K562 (cell line): Measurements from ENCODE around the gene HCN1. TPM values are rescaled to one million over a fixed set of nuclear protein-coding genes. Genes with fewer than 3 reads are reported as not detected.
A peak's percentile ranks its signal among the peaks of the same experiment; 100 is the strongest.

ENCODE experiments used
- ATAC-seq: fragments of 200-7000 bp; cut with Tn5 transposase; 3 replicates; pipeline ENCODE4 v1.9.1; 2020; ENCODE audit warnings: moderate library complexity
- BruUV-seq: library from RNA; stranded (reverse); fragments of 400-500 nt; replicated peaks from 2 replicates; lab custom pipeline; 2021; lab: Mats Ljungman, UMichigan
- CTCF ChIA-PET: fragments of 300-600 bp; formaldehyde crosslinking; extraction: SDS; loops from one replicate; lab custom pipeline; 2021; ENCODE audit warnings: low intra/inter-chr PET ratio; lab: Yijun Ruan, JAX
- POLR2A ChIA-PET: fragments of 300-600, 350-650 bp; sonication (Branson Sonifier 250); formaldehyde crosslinking; extraction: SDS; loops from one replicate; lab custom pipeline; 2021; ENCODE audit warnings: antibody characterized with exemption, inconsistent platforms; lab: Yijun Ruan, JAX
- DNase-seq, 4 experiments: peaks; one replicate each; pipeline versions ENCODE4 v3.0.0 to v3.0.0-alpha.2; 2011 to 2018; ENCODE audit warnings: low spot score in 3 of 4, mixed read lengths in 3 of 4; ENCODE audit errors: extremely low read depth in 1 of 4
- FAIRE-seq: peaks from 2 replicates; lab custom pipeline; 2011; peaks lifted over from hg19 to GRCh38; lab: Jason Lieb, UNC
- H2AFZ ChIP-seq: 2 replicates; pipeline ENCODE4 v1.6.0; 2011; ENCODE audit warnings: low read depth, low read length, control low read depth, inconsistent platforms
- H3K27ac ChIP-seq: fragments of 200-600 bp; 3 replicates; pipeline ENCODE4 v1.8.0; 2011; ENCODE audit warnings: low read depth, mild to moderate bottlenecking, control low read depth, inconsistent platforms, low read length, moderate library complexity, mixed read lengths; ENCODE audit errors: extremely low read depth
- H3K27me3 ChIP-seq, 2 experiments: fragments of 300-600 bp in 1 of 2; 2 replicates in 1 of 2; 3 replicates in 1 of 2; pipeline versions ENCODE4 v1.6.0 to v1.8.0; 2011; ENCODE audit warnings: inconsistent platforms in 2 of 2, low read length in 2 of 2, mild to moderate bottlenecking in 1 of 2, mixed read lengths in 1 of 2, moderate library complexity in 1 of 2; ENCODE audit not compliant: control insufficient read depth in 2 of 2, insufficient read depth in 2 of 2
- H3K36me3 ChIP-seq: fragments of 300-600 bp; 3 replicates; pipeline ENCODE4 v1.8.0; 2011; ENCODE audit warnings: mild to moderate bottlenecking, low read length, inconsistent platforms; ENCODE audit not compliant: control insufficient read depth, insufficient read depth
- H3K4me1 ChIP-seq, 2 experiments: fragments of 200-600 bp in 1 of 2; replicated peaks in 1 of 2; 2 replicates in 1 of 2; 3 replicates in 1 of 2; pipeline versions ENCODE4 v1.5.1 to v1.8.0; 2011; ENCODE audit warnings: inconsistent platforms in 2 of 2, low read length in 2 of 2, mild to moderate bottlenecking in 1 of 2, mixed read lengths in 1 of 2, moderate library complexity in 1 of 2; ENCODE audit not compliant: control insufficient read depth in 2 of 2, insufficient read depth in 2 of 2
- H3K4me2 ChIP-seq: 2 replicates; pipeline ENCODE4 v1.6.1; 2011; ENCODE audit warnings: low read length, control low read depth, inconsistent platforms, mixed read lengths; ENCODE audit not compliant: insufficient read depth
- H3K4me3 ChIP-seq: fragments of 200-600 bp; sonication (generic), shearing (Covaris generic); 2 replicates; pipeline ENCODE4 v1.5.1; 2016; ENCODE audit warnings: control low read depth, inconsistent platforms
- H3K79me2 ChIP-seq: fragments of 200-600 bp; 3 replicates; pipeline ENCODE4 v1.8.0; 2011; ENCODE audit warnings: low read length, inconsistent platforms; ENCODE audit not compliant: control insufficient read depth, insufficient read depth
- H3K9ac ChIP-seq, 2 experiments: 2 replicates each; pipeline versions ENCODE4 v1.6.0 to v1.6.1; 2011; ENCODE audit warnings: low read depth in 2 of 2, low read length in 2 of 2, control low read depth in 1 of 2, inconsistent platforms in 1 of 2, mild to moderate bottlenecking in 1 of 2, mixed read lengths in 1 of 2; ENCODE audit not compliant: insufficient read depth in 1 of 2
- H3K9me1 ChIP-seq: one replicate; pipeline ENCODE4 v1.6.0; 2011; ENCODE audit warnings: inconsistent platforms, mild to moderate bottlenecking, low read length, moderate library complexity; ENCODE audit not compliant: control insufficient read depth, insufficient read depth
- H3K9me3 ChIP-seq: replicated peaks from 2 replicates; pipeline ENCODE4 v1.5.1; 2011; ENCODE audit warnings: low read depth, low read length, inconsistent platforms; ENCODE audit not compliant: control insufficient read depth, insufficient read depth
- H4K20me1 ChIP-seq: replicated peaks from 2 replicates; pipeline ENCODE4 v1.6.1; 2011; ENCODE audit warnings: low read length, inconsistent platforms, mixed read lengths; ENCODE audit not compliant: control insufficient read depth, insufficient read depth
- WGBS: fragments of 100-300 bp; shearing (Covaris generic); methylation state at CpG from one replicate; pipeline ENCODE4 v1.1.6; 2016; ENCODE audit warnings: low coverage, mixed read lengths; ENCODE audit not compliant: insufficient coverage; ENCODE audit errors: missing lambda C conversion rate; 5-methylcytosine and 5-hydroxymethylcytosine counted together
- in situ Hi-C: fragments of 300-500 bp; cut with MboI; formaldehyde crosslinking; loops from 4 replicates; pipeline ENCODE4 v1.15.0; 2018; ENCODE audit warnings: inconsistent platforms, mixed read lengths
- intact Hi-C: fragments of 100-400 bp; cut with micrococcal nuclease; formaldehyde crosslinking; loops from 2 replicates; pipeline ENCODE4 v1.14.2; 2022
- polyA plus RNA-seq, 8 experiments: library from polyadenylated mRNA; depleted of rRNA in 4 of 8; stranded (reverse) in 5 of 8; unstranded in 3 of 8; fragments of >200 nt; fragmentation: Nextera tagmentation in 2 of 8; fragmentation: Illumina TruSeq in 1 of 8; extraction: Ambion mirVana in 2 of 8; extraction: Trizol in 1 of 8; gene quantifications; 2 replicates each; pipeline versions ENCODE4 v1.2.1 to v1.2.3, GENCODE V29; 2011 to 2014; ENCODE audit warnings: inconsistent platforms in 1 of 8, missing spikeins in 1 of 8
- total RNA-seq, 7 experiments: library from RNA; depleted of rRNA in 6 of 7; stranded (reverse); fragments of >200 nt in 6 of 7; fragmentation: Illumina TruSeq in 2 of 7; extraction: Trizol in 2 of 7; gene quantifications; 2 replicates each; pipeline versions ENCODE4 v1.2.1 to v1.2.3, GENCODE V29; 2011 to 2021; ENCODE audit warnings: low replicate concordance in 1 of 7
- TF ChIP-seq, protein P1 (sequence below): fragments of 450-650 bp; IDR thresholded peaks from 2 replicates; pipeline ENCODE4 v1.6.1; 2016; ENCODE audit warnings: borderline replicate concordance
- TF ChIP-seq, protein P2 (sequence below), 2 experiments: fragments of 450-650 bp; formaldehyde crosslinking in 1 of 2; IDR thresholded peaks; 2 replicates each; pipeline versions ENCODE4 v1.4.0 to v1.6.1; 2014 to 2020; ENCODE audit warnings: mild to moderate bottlenecking in 2 of 2, borderline replicate concordance in 1 of 2, low read depth in 1 of 2

The HCN1 gene
- total and polyA plus RNA-seq, 9 of the 15 experiments (the other 6 are each of a cell fraction or from before 2014, with no cell fraction given), result not detected

DNA sequence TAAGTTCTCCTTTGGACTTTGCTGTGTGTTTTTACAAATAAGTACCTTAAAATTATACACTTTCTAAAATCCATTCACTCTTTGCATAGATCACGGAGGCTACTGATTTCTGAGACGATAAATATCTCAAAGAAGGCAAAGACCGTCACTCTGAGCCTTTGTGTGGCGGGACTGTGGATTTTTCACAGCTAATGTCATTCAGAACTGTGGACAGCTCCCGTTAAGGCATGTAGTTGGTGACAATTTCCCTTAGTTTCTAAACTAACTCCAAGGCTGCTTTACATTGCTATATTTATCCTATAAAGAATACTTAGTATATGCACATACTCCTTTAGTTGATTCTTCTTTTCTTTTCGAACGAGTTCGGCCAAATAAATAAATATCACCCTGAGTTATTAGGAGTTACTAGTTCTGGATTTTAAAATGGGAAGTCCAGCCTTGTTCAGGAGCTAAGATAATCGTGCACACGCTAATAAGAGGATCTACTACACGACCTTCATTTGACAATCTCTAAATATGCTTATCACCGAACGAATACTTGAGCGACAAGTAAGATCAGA, 1.8 kb downstream of the HCN1 start:
- ATAC-seq (no peak), FAIRE-seq (no peak), DNase-seq (no peak)
- in situ Hi-C loops, result no loop called here
- H2AFZ ChIP-seq, result no peak overlapping the region
- H3K4me2 ChIP-seq, result no peak overlapping the region
- H3K27me3 ChIP-seq, result no peaks in the 10 kb centered on the region
- CTCF ChIA-PET, result no interaction called here
- H3K27ac ChIP-seq, result no peak overlapping the region
- H4K20me1 ChIP-seq, result no peaks in the 10 kb centered on the region
- WGBS, result 1% methylated on average over 14 of the region's 14 CpGs
- H3K4me1 ChIP-seq, result no peaks in the 10 kb centered on the region
- intact Hi-C loops, result no loop called here
- no peaks in the 10 kb centered on the region for H3K9me1 ChIP-seq
- H3K36me3 ChIP-seq, result no peaks in the 10 kb centered on the region
- no TSS peak for BruUV-seq
- POLR2A ChIA-PET, result no interaction called here
- no peak overlapping the region for H3K9ac ChIP-seq
- H3K9me3 ChIP-seq, result no peaks in the 10 kb centered on the region
- no peaks in the 10 kb centered on the region for H3K79me2 ChIP-seq
- TF ChIP-seq, protein P1, sequence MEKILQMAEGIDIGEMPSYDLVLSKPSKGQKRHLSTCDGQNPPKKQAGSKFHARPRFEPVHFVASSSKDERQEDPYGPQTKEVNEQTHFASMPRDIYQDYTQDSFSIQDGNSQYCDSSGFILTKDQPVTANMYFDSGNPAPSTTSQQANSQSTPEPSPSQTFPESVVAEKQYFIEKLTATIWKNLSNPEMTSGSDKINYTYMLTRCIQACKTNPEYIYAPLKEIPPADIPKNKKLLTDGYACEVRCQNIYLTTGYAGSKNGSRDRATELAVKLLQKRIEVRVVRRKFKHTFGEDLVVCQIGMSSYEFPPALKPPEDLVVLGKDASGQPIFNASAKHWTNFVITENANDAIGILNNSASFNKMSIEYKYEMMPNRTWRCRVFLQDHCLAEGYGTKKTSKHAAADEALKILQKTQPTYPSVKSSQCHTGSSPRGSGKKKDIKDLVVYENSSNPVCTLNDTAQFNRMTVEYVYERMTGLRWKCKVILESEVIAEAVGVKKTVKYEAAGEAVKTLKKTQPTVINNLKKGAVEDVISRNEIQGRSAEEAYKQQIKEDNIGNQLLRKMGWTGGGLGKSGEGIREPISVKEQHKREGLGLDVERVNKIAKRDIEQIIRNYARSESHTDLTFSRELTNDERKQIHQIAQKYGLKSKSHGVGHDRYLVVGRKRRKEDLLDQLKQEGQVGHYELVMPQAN, result no peak
- TF ChIP-seq, protein P2, sequence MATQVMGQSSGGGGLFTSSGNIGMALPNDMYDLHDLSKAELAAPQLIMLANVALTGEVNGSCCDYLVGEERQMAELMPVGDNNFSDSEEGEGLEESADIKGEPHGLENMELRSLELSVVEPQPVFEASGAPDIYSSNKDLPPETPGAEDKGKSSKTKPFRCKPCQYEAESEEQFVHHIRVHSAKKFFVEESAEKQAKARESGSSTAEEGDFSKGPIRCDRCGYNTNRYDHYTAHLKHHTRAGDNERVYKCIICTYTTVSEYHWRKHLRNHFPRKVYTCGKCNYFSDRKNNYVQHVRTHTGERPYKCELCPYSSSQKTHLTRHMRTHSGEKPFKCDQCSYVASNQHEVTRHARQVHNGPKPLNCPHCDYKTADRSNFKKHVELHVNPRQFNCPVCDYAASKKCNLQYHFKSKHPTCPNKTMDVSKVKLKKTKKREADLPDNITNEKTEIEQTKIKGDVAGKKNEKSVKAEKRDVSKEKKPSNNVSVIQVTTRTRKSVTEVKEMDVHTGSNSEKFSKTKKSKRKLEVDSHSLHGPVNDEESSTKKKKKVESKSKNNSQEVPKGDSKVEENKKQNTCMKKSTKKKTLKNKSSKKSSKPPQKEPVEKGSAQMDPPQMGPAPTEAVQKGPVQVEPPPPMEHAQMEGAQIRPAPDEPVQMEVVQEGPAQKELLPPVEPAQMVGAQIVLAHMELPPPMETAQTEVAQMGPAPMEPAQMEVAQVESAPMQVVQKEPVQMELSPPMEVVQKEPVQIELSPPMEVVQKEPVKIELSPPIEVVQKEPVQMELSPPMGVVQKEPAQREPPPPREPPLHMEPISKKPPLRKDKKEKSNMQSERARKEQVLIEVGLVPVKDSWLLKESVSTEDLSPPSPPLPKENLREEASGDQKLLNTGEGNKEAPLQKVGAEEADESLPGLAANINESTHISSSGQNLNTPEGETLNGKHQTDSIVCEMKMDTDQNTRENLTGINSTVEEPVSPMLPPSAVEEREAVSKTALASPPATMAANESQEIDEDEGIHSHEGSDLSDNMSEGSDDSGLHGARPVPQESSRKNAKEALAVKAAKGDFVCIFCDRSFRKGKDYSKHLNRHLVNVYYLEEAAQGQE (IDR thresholded peaks at IDR 0.05; ENCODE audit: borderline replicate concordance), result peak; percentile 71
- TF ChIP-seq, protein P2 (CRISPR knock-in tag; IDR thresholded peaks at IDR 0.05; ENCODE audit: low read depth), result no peak
- H3K4me3 ChIP-seq, result no peak overlapping the region
